Right lung (tissue), 5 donors: Measurements from ENCODE around the gene MAD2L2. TPM values are rescaled to one million over a fixed set of nuclear protein-coding genes. Genes with fewer than 3 reads are reported as not detected.

Experiments
- DNase-seq, 2 donors: peaks; one replicate each; pipeline ENCODE4 v3.0.0-alpha.2; 2013
- polyA plus RNA-seq, 5 donors: library from polyadenylated mRNA; unstranded; fragments of 120-200 nt; gene quantifications; one replicate each; pipeline versions ENCODE4 v1.2.1 to v1.2.3, GENCODE V29; 2013; ENCODE audit warnings: inconsistent platforms in 1 of 5, low replicate concordance in 1 of 5; ENCODE audit not compliant: insufficient read length in 5 of 5, insufficient read depth in 1 of 5

MAD2L2 gene
- polyA plus RNA-seq, 5 donors = 43.0 to 61.5 (median 46.7) TPM

GRCh38 chr1:11707621-11708276 is 26.8 kb upstream of the MAD2L2 start:
- peak in 1 of 2 donors; percentile 37 for DNase-seq

GRCh38 chr1:11706292-11706691 is 25.3 kb upstream of the MAD2L2 start:
- no peak for DNase-seq

- DNase-seq = no peak
Observed at GRCh38 chr1:11705596-11705995, 24.6 kb upstream of the MAD2L2 start.

DNA sequence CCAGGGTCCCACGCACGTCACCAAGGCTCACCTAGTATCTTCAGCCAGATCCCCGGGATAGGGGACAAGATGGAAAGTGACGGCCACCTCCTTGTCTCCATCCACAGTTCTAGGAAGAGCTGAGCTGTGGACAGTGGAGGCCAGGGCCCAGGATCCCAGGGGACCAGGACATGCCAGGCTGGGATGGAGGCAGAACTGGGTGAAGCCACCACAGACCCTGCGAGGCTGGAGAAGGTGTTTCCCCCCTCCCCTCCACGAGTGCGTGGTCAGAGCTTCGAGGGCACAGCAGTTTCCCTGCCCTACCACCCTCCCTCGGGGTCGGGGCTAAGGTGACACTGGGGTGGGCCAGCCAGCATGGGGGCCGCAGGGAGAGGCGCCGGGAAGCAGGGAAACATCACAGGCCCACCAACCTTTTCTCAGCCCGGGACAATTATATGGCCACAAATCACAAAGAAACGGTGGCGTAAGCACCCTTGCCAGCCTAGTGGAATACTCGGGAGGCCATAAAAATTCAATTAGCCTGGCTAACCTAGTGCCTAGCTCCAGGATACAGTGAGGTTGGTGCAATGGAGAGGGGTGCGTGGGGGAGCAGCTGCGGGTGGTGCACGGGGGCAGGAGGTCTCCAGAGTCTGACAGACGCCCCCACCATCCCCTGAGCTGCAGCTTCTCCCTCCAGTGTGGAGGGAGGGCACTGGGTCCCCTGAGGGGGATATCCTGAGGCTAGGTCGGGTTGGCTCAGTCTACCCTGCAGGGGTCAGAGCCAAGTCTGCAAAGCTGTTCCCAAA is 23.9 kb upstream of the MAD2L2 start:
- DNase-seq = no peak

DNA sequence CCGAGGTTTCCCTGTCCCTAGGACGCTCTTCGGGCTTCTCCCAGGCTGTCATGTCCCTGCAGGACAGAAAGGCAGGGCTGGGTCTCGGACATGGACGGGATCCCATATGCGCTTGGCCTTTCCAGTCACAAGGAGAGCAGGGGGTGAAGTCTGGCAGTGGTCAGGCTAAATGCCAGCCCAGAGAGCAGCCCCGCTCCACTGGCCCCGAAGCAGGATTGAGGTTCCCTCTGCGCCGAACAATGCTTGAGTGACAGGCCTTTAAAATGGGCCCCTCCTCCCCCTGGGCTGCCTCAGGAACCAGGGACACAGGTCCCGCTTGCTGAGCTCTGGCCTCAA is 23.2 kb upstream of the MAD2L2 start:
- DNase-seq = no peak

- no peak for DNase-seq
Observed at GRCh38 chr1:11703357-11704193, 22.6 kb upstream of the MAD2L2 start.

DNA sequence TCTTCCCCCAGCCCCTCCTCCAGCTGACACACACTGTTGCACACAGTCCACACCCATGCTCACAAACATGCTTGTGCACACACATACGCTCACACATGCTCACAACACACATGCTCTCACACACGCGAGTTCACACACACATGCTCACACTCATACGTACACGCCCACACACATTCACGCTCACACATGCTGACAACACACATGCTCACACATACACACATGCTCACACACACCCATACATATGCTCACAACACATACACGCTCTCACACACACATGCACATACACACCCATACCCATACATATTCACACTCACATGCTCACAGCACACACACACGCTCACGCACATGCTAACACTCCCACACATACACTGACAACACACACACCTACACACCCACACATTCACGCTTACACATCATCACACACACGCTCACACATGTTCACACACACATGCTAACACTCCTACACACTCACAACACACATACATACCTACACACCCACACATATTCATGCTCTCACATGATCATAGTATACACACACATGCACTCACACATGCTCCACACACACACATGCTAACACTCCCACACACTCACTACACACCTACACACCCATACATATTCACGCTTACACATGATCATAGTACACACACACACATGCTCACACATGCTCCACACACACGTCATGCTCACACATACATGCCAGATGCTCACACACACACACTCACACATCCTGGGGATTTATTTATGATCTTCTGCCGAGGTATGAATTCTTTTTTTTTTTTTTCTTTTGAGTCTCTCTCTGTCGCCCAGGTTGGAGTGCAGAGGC is 21.2 kb upstream of the MAD2L2 start:
- DNase-seq = no peak

DNA sequence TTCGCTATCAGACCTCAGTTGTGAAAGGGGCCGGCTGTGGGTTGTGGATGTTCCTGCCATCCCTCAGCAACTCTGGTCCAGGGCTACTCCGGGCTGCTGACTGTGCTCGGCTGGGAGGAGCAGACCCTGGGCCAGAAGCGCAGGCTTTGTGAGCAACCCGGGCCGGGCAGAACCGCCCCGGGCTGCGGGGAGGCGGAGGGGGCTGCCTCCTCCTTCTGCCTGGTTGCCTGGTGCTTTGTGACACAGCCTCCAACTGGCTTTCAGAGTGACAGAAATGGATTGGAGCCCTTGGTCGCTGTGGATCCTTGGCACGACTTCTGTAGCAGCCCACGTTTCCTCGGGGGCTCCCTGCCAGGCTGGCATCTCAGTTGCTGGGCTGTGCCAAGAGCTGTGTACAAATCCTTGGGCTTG is 20.6 kb upstream of the MAD2L2 start:
- DNase-seq = peak in 1 of 2 donors; percentile 40

DNA sequence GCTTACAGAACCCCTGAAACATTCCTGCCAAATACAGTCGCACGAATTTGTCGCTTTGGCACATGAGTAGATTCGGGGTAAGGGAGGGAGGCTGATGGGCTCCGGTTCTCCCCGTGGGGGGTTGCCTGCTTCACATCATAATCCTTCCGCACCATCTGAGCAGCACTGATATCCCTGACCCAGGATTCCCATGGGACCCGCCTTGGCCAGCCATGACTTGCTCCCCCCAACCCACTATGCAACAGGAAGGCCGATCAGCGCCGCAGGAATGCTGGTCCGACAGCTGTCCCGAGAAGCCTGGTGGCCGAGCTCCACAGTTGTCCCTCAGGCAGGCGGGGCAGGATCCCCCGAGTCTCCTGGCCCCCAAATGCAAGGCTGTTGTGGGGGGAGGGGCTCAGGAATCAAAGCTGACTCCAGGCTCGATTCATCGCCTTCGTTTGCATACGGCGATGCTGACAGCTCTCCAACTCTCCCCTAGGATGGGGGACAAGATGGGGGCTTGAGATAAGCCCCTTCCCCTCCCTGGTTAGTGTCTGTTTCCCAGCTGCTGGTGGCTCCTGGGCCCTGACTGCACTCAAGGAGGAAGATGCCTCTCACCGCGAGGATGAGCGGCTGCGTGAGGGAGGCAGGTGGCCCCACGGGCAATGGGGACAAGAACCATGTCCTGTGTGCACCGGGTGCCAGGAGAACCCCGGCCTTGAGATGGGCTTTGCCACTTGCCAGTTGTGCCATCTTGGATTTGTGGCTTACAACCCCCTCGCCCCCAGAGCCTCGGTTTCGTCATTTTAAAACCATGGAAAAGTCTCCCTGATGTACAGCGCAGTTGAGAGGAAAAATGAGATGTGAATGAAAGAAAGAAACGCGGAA is 19.9 kb upstream of the MAD2L2 start:
- no peak for DNase-seq

DNA sequence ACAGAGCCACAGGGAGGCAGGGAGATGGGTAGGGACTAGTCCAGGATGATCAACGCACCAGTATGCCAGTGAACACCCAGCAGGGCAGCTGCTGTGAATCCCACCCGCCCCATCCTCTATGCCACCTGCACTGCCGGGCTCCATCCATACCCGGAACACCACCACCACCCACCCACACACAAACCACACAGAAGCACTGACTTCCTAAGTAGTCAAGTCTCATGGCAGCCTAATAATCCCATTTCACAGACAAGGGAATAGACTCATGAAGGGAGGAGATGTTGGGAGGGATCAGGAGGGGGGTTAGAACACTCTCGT is 16.9 kb upstream of the MAD2L2 start:
- DNase-seq = no peak

DNA sequence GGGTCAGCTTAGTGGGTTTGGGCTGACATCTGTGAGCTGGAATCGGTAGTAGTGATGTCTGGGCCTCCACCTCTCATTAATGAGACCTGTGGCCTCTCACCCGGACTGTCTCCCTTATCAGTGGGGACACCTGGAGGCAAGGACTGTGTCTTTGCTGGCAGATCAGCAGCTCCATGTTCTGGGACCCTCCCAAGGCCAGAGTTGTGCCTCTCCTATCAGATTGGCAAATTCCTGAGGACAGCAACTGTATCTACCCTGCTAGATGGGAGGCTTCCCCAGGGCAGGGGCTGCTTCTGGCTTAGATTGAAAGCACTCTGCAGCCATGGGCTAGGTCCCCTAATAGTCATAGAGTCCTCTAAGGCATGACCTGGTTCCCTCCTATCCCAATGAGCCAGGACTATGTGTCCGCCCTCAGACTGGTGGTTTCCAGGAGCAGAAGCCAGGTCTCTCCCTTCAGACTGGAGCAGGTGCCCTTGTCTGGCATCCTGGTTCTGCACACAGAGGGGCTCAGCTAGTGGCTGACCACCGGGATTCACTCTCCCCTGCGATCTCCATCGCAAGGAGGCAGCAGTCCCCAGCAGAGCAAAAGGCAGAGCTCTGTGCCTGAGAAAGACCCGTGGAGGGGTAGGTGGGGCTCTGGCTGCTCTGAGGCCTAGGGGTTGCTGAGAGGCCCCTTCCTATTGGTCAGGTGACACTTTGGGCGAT is 16.4 kb upstream of the MAD2L2 start:
- DNase-seq = no peak

DNA sequence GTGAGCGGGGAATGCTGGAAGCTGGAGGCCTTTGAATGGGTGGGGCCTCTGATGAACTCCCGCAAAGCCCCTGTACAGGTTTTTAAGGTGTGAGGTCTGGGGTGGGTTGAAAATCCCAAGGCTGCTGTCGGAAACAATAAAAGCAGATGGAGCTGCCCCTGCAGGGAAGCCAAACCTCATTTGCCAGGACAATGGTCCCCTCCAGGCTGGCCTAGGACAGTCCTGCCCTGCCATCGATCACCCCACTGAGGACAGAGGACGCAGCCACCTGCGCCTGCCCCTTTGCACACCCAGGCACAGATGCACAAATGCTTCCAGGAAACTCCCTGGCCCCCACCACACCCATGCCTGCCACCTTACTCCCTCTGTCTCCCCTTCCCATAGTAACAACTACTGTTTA is 14.9 kb upstream of the MAD2L2 start:
- no peak for DNase-seq

- DNase-seq = no peak
Observed at GRCh38 chr1:11693917-11694316, 13.0 kb upstream of the MAD2L2 start.

DNA sequence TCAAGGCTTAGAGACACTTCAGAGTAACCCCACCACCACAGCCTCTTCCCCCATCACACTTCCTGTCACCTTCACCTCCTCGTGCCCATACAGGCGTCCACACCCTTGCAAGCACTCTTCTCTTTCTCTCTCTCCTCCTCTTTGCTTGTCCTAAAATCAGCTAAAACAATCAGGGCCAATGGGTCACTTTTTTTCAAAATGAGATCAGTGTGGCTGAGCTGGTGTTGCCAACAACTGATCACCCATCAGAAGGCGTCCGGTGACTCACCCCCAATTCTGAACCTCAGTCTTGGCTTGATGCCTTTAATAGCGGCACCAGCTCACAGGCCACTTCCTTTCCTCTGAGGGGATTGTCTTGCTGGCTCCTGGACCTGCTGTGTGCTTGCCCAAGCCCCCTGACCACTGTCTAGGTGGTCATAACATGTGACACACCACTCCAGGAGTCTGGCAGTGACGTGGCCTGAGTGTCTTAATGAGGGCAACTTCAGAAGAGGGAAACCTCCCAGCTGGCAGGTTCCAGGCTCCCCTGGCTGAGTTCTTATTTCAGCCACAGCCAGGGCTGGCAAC is 12.2 kb upstream of the MAD2L2 start:
- no peak for DNase-seq

GRCh38 chr1:11691928-11692711 is 11.2 kb upstream of the MAD2L2 start:
- DNase-seq = no peak

GRCh38 chr1:11691302-11691914 is 10.5 kb upstream of the MAD2L2 start, which contains the start of gene DRAXIN:
Gene DRAXIN (plus strand): TSS chr1:11691710. CDS start chr1:11706259, 14,549 bp downstream.
- peak; percentile 53 to 56 for DNase-seq

DNA sequence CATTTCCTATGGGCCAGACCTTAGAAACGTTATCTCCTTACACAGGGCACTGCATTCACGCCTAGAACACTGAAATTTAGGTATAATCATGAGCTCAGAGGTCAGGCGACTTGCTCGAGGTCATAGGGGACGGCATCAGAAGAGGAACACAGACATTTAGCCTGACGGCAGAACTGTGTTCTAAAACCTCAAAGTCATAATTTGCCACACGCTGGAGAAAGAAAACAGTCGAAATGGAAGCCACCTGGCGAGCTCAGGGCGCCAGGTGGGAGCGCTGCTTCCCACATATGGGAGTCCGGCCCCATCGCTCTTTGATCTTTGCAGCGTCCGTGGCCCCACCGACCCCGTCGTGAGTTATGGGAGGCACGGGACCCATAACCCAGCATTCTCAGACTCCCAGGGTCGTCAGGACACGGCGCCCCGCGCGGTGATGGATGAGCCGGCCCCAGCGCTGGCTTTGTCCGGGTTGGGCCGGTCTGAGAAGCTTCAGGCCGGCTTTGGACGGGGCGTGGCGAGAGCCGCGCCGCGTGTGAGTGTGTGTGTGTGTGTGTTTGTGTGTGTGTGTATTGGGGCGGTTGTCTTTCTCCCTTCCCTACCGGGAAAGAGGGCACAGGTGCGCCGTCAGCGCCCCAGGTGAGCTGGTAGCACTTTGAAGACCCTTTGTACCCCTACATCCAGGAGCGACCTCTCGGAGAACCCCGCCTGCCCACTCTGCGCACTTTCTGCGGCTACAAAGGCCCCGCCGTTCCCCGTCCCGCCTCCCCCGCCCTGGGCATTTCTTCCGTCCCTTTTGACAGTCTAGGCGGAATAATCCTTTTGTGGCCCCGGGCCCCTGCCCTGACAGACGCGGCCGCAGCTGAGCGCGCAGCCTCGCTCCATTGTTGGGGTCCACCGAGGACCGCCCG is 9.7 kb upstream of the MAD2L2 start:
- peak; percentile 57 for DNase-seq
